IMR-90 (cell line): ENCODE results near the gene CASP7.

Source experiments
- CTCF ChIP-seq: conservative IDR thresholded peaks from 2 replicates; pipeline ENCODE4 v1.5.1; 2012; ENCODE audit warnings: mild to moderate bottlenecking, low read depth, low read length, improper control_type of control experiment
- ELK1 ChIP-seq: fragments of 150-350 bp; IDR thresholded peaks from 2 replicates; pipeline ENCODE4 v1.6.1; 2016; ENCODE audit warnings: low read depth, mild to moderate bottlenecking, low read length, moderate library complexity, borderline replicate concordance

- TF ChIP-seq CTCF (no peak), ELK1 (no peak)
These were observed 96.1 kb downstream of the CASP7 start for GRCh38 chr10:113775686-113776294.
